Transverse colon (tissue), 4 donors: ENCODE results near the gene HDAC4. TPM values are rescaled to one million over a fixed set of nuclear protein-coding genes. Genes with fewer than 3 reads are reported as not detected.

ENCODE experiments used
- DNase-seq: peaks from one replicate; pipeline ENCODE4 v3.0.0-alpha.2; 2019
- H3K27ac ChIP-seq, 4 donors: fragments of 200-600 bp; sonication (generic); 2 replicates each; pipeline ENCODE4 v1.5.1; 2016 to 2018; ENCODE audit warnings: inconsistent platforms in 4 of 4
- H3K27me3 ChIP-seq: fragments of 200-600 bp; sonication (generic); 2 replicates; pipeline ENCODE4 v1.5.1; 2017; ENCODE audit warnings: inconsistent platforms
- H3K36me3 ChIP-seq, 4 donors: fragments of 200-600 bp; sonication (generic); 2 replicates each; pipeline ENCODE4 v1.5.1; 2017 to 2019; ENCODE audit warnings: inconsistent platforms in 4 of 4
- H3K4me1 ChIP-seq, 4 donors: fragments of 200-600 bp; sonication (generic); 2 replicates each; pipeline ENCODE4 v1.5.1; 2017 to 2020; ENCODE audit warnings: inconsistent platforms in 4 of 4
- H3K4me3 ChIP-seq, 4 donors: fragments of 200-600 bp; sonication (generic); 1 replicate in 1 of 4; 2 replicates in 3 of 4; pipeline versions ENCODE4 v1.5.1 to v1.6.1; 2017 to 2019; ENCODE audit warnings: inconsistent platforms in 4 of 4
- H3K9me3 ChIP-seq, 2 donors: fragments of 200-600 bp; sonication (generic); 2 replicates each; pipeline ENCODE4 v1.5.1; 2017 to 2019; ENCODE audit warnings: inconsistent platforms in 2 of 2
- CTCF ChIP-seq, 5 experiments: fragments of 200-600 bp in 3 of 5; fragments of 450-650 bp in 2 of 5; sonication (generic) in 3 of 5; IDR thresholded peaks; 1 replicate in 2 of 5; 2 replicates in 3 of 5; pipeline ENCODE4 v1.5.1; 2016 to 2017; ENCODE audit warnings: antibody characterized with exemption in 5 of 5, inconsistent platforms in 3 of 5, mild to moderate bottlenecking in 2 of 5, moderate library complexity in 1 of 5
- EP300 ChIP-seq: sonication (generic); formaldehyde crosslinking; IDR thresholded peaks from one replicate; pipeline ENCODE4 v1.6.1; 2017; ENCODE audit warnings: antibody characterized with exemption, low read depth
- POLR2A ChIP-seq: fragments of 450-650 bp; IDR thresholded peaks from one replicate; pipeline ENCODE4 v1.6.1; 2016; ENCODE audit warnings: antibody characterized with exemption, mild to moderate bottlenecking, moderate library complexity
- POLR2AphosphoS5 ChIP-seq, 3 donors: sonication (generic); formaldehyde crosslinking; IDR thresholded peaks; one replicate each; pipeline ENCODE4 v1.6.1; 2016; ENCODE audit warnings: antibody characterized with exemption in 3 of 3
- WGBS, 2 donors: methylation state at CpG; one replicate each; pipeline ENCODE4 v1.1.5; 2018; ENCODE audit warnings: low coverage in 1 of 2; 5-methylcytosine and 5-hydroxymethylcytosine counted together
- in situ Hi-C, 4 donors: fragments of 200-750 bp; cut with MboI; loops; one replicate each; pipeline versions ENCODE4 v1.15.0 to v1.15.1; 2017; ENCODE audit warnings: low sequenced_read_pairs in 3 of 4, low pct_ligation_motif_present in 1 of 4, low pct_unique_long_range_greater_than_20kb in 1 of 4
- intact Hi-C: fragments of 100-400 bp; cut with DNase I; formaldehyde crosslinking; loops from one replicate; pipeline ENCODE4 v1.15.1; 2023; ENCODE audit warnings: low total_unique reads
- total RNA-seq, 4 donors: library from RNA; depleted of rRNA; stranded (reverse); fragments of >200 nt; gene quantifications; one replicate each; pipeline ENCODE4 v1.1.0, GENCODE V29; 2016

The HDAC4 gene
- total RNA-seq, 4 donors from 2014 or later = 33.9 to 192 (median 112) TPM

GRCh38 chr2:239382384-239382880 is 18.4 kb downstream of the HDAC4 start:
- H3K36me3 ChIP-seq = no peaks in the 10 kb centered on the region
- H3K27ac ChIP-seq = no peak overlapping the region
- 78 to 96% methylated on average over 4 to 6 of the region's 6 CpGs for WGBS, 2 donors
- no peak for TF ChIP-seq POLR2A
- no peak for TF ChIP-seq CTCF (IDR thresholded peaks at IDR 0.05)
- no peak for TF ChIP-seq POLR2AphosphoS5 (IDR thresholded peaks at IDR 0.05)
- TF ChIP-seq EP300 = no peak
- no peak for DNase-seq
- in situ Hi-C loops = no loop called here
- H3K4me1 ChIP-seq = peaks cover 0 to 3% (median 0%) of the 10 kb centered on the region in 4 donors
- H3K4me3 ChIP-seq = no peak overlapping the region
- H3K9me3 ChIP-seq = no peaks in the 10 kb centered on the region
- intact Hi-C loops = no loop called here
- H3K27me3 ChIP-seq = no peaks in the 10 kb centered on the region

GRCh38 chr2:239381709-239382134 is 19.1 kb downstream of the HDAC4 start:
- no peaks in the 10 kb centered on the region for H3K9me3 ChIP-seq
- no peak for DNase-seq
- intact Hi-C loops (no loop called here), in situ Hi-C loops (no loop called here)
- no peaks in the 10 kb centered on the region for H3K27me3 ChIP-seq
- no peak overlapping the region for H3K4me3 ChIP-seq
- 77 to 90% methylated on average over 2 to 7 of the region's 7 CpGs for whole genome bisulfite sequencing, 2 donors
- peaks cover 0 to 3% (median 0%) of the 10 kb centered on the region in 4 donors for H3K4me1 ChIP-seq
- TF ChIP-seq POLR2AphosphoS5 (IDR thresholded peaks at IDR 0.05) (no peak), POLR2A (no peak), EP300 (no peak), CTCF (IDR thresholded peaks at IDR 0.05) (no peak)
- no peaks in the 10 kb centered on the region for H3K36me3 ChIP-seq
- H3K27ac ChIP-seq = no peak overlapping the region

DNA sequence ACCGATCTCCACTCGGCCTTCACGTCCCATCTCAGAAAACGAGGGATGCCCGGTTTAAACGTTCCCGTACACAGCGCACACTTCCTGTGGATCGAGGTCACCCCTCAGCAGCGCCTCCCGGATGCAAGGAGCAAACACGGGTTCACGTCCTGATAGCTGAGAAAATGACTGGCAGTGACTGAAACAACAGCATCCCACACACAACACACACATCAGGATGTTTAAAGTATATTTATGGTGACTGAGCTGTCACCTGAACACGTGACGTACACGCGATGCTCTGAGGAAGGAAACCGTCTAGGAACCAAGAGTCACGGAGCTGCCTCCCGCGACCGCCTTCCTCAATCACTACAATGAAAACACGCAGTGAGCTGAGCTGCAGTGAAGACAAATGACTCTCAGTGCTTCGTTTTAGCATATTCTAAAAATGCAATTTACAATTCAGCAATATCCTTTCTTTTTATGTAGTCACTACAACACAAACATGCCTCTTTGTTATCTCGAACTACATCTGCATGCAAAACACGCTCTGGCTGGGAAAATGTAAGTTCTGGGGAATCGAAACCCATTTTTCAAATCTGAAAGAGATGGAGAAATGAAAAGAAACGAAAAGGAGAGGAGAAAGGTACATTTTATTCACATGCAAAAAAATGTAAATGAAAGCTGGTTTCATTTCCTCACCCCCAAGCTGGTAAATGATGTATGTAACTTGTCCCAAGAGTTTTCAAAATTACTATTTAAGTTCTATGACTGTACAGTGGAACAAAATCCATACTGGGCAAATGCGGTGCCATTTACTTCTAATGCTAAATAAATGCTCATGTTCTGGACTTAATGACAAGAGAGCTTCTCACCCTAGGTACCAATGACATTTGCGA is 19.8 kb downstream of the HDAC4 start:
- H3K27me3 ChIP-seq = no peaks in the 10 kb centered on the region
- peak; percentile 35 for DNase-seq
- in situ Hi-C loops (no loop called here), intact Hi-C loops (no loop called here)
- no peaks in the 10 kb centered on the region for H3K9me3 ChIP-seq
- H3K27ac ChIP-seq = peak overlapping the region in 1 of 4 donors; percentile 15
- no peaks in the 10 kb centered on the region for H3K36me3 ChIP-seq
- WGBS, 2 donors = 57 to 59% methylated on average over 16 to 30 of the region's 30 CpGs
- no peak overlapping the region for H3K4me3 ChIP-seq
- no peak for TF ChIP-seq EP300
- TF ChIP-seq POLR2AphosphoS5 (IDR thresholded peaks at IDR 0.05) = no peak
- no peak for TF ChIP-seq POLR2A
- no peak for TF ChIP-seq CTCF (IDR thresholded peaks at IDR 0.05)
- H3K4me1 ChIP-seq = peaks cover 0 to 3% (median 0%) of the 10 kb centered on the region in 4 donors

- H3K36me3 ChIP-seq = no peaks in the 10 kb centered on the region
- H3K4me3 ChIP-seq = no peak overlapping the region
- H3K27me3 ChIP-seq = no peaks in the 10 kb centered on the region
- no peaks in the 10 kb centered on the region for H3K9me3 ChIP-seq
- 93 to 95% methylated on average over 11 to 19 of the region's 19 CpGs for WGBS, 2 donors
- peaks cover 0 to 3% (median 0%) of the 10 kb centered on the region in 4 donors for H3K4me1 ChIP-seq
- H3K27ac ChIP-seq = peak overlapping the region in 1 of 4 donors; percentile 21
- no peak for DNase-seq
- TF ChIP-seq POLR2A = no peak
- TF ChIP-seq CTCF (IDR thresholded peaks at IDR 0.05) = no peak
- TF ChIP-seq POLR2AphosphoS5 (IDR thresholded peaks at IDR 0.05) = no peak
- TF ChIP-seq EP300 = no peak
- in situ Hi-C loops = no loop called here
- intact Hi-C loops = no loop called here
Measured at GRCh38 chr2:239379641-239380170, 21.1 kb downstream of the HDAC4 start.
